Lung (tissue), 12 donors: ENCODE data around the gene ARSA. TPM values are rescaled to one million over a fixed set of nuclear protein-coding genes. Genes with fewer than 3 reads are reported as not detected.

ENCODE experiments used
- ATAC-seq: fragments of 200-7000 bp; cut with Tn5 transposase; one replicate; pipeline ENCODE4 v1.9.1; 2020; ENCODE audit warnings: moderate number of reproducible peaks; ENCODE audit not compliant: insufficient read depth, low FRiP score
- DNase-seq, 3 donors: peaks; one replicate each; pipeline ENCODE4 v3.0.0-alpha.2; 2013 to 2017
- H3K27ac ChIP-seq, 2 donors: one replicate each; pipeline ENCODE4 v1.5.1; 2013; ENCODE audit warnings: mild to moderate bottlenecking in 2 of 2, moderate library complexity in 2 of 2, control low read depth in 1 of 2, inconsistent platforms in 1 of 2, low read depth in 1 of 2, low read length in 1 of 2
- H3K27me3 ChIP-seq, 3 donors: one replicate each; pipeline ENCODE4 v1.5.1; 2013; ENCODE audit warnings: low read length in 2 of 3; ENCODE audit not compliant: control insufficient read depth in 3 of 3, insufficient read depth in 3 of 3
- H3K36me3 ChIP-seq, 4 donors: one replicate each; pipeline ENCODE4 v1.5.1; 2013; ENCODE audit warnings: low read length in 4 of 4, mild to moderate bottlenecking in 1 of 4, moderate library complexity in 1 of 4; ENCODE audit not compliant: control insufficient read depth in 4 of 4, insufficient read depth in 4 of 4
- H3K4me1 ChIP-seq, 5 donors: one replicate each; pipeline ENCODE4 v1.5.1; 2013; ENCODE audit warnings: low read length in 5 of 5, mild to moderate bottlenecking in 2 of 5, moderate library complexity in 1 of 5; ENCODE audit not compliant: control insufficient read depth in 5 of 5, insufficient read depth in 5 of 5
- H3K4me3 ChIP-seq: one replicate; pipeline ENCODE4 v1.5.1; 2013; ENCODE audit warnings: mild to moderate bottlenecking, control low read depth, moderate library complexity
- H3K9ac ChIP-seq, 2 donors: one replicate each; pipeline ENCODE4 v1.5.1; 2013; ENCODE audit warnings: low read length in 2 of 2, control low read depth in 1 of 2; ENCODE audit not compliant: insufficient read depth in 1 of 2
- H3K9me3 ChIP-seq, 4 donors: one replicate each; pipeline ENCODE4 v1.5.1; 2013; ENCODE audit warnings: low read length in 3 of 4, mild to moderate bottlenecking in 1 of 4, moderate library complexity in 1 of 4; ENCODE audit not compliant: control insufficient read depth in 4 of 4, insufficient read depth in 3 of 4
- CTCF ChIP-seq: IDR thresholded peaks from 2 replicates; pipeline ENCODE4 v1.5.1; 2012; ENCODE audit warnings: mild to moderate bottlenecking; ENCODE audit errors: control extremely low read depth, extremely low read depth
- WGBS, 2 donors: extraction: QIAGEN DNeasy Blood & Tissue Kit; methylation state at CpG; one replicate each; pipeline ENCODE4 v1.1.7; 2013; 5-methylcytosine and 5-hydroxymethylcytosine counted together
- polyA plus RNA-seq, 2 donors: library from polyadenylated mRNA; stranded (reverse); fragments of 200-250 nt; gene quantifications; one replicate each; pipeline ENCODE4 v1.2.1, GENCODE V29; 2013
- total RNA-seq, 2 donors: library from RNA; depleted of rRNA in 1 of 2; stranded (reverse); fragments of >200 nt in 1 of 2; gene quantifications; one replicate each; pipeline ENCODE4 v1.2.1, GENCODE V29; 2014 to 2021
- donor health status: control.
- donor health status: control.
- donor health status: Bipolar disorder and iron deficiency.
- donor health status: healthy.
- donor health status: DM: yes; HTN: yes; CAD: no.

ARSA gene
- total and polyA plus RNA-seq, 4 donors: 21.2 to 57.7 (median 40.5) TPM

GRCh38 chr22:50603511-50604255, 24.3 kb downstream of the ARSA start:
- no peak for TF ChIP-seq CTCF
- peaks cover 22 to 54% (median 22%) of the 10 kb centered on the region in 3 donors for H3K27me3 ChIP-seq
- peaks cover 0 to 6% (median 0%) of the 10 kb centered on the region in 4 donors for H3K9me3 ChIP-seq
- DNase-seq: no peak
- no peak for ATAC-seq
- no peak overlapping the region for H3K27ac ChIP-seq
- H3K36me3 ChIP-seq: no peaks in the 10 kb centered on the region
- H3K9ac ChIP-seq: no peak overlapping the region
- H3K4me3 ChIP-seq: no peak overlapping the region
- 7 to 13% methylated on average over 42 to 70 of the region's 70 CpGs for WGBS, 2 donors
- H3K4me1 ChIP-seq: peaks cover 0 to 5% (median 0%) of the 10 kb centered on the region in 5 donors

- Histone ChIP-seq H3K9ac (no peak overlapping the region), H3K4me1 (peaks cover 0 to 5% (median 0%) of the 10 kb centered on the region in 5 donors), H3K9me3 (peaks cover 0 to 6% (median 0%) of the 10 kb centered on the region in 4 donors), H3K4me3 (no peak overlapping the region), H3K36me3 (no peaks in the 10 kb centered on the region), H3K27me3 (peaks cover 22 to 47% (median 22%) of the 10 kb centered on the region in 3 donors), H3K27ac (no peak overlapping the region)
- ATAC-seq (no peak), DNase-seq (no peak)
- 26 to 39% methylated on average over 2 of the region's 2 CpGs for WGBS, 2 donors
- TF ChIP-seq CTCF: no peak
Observed at GRCh38 chr22:50602338-50602700, 25.6 kb downstream of the ARSA start.

DNA sequence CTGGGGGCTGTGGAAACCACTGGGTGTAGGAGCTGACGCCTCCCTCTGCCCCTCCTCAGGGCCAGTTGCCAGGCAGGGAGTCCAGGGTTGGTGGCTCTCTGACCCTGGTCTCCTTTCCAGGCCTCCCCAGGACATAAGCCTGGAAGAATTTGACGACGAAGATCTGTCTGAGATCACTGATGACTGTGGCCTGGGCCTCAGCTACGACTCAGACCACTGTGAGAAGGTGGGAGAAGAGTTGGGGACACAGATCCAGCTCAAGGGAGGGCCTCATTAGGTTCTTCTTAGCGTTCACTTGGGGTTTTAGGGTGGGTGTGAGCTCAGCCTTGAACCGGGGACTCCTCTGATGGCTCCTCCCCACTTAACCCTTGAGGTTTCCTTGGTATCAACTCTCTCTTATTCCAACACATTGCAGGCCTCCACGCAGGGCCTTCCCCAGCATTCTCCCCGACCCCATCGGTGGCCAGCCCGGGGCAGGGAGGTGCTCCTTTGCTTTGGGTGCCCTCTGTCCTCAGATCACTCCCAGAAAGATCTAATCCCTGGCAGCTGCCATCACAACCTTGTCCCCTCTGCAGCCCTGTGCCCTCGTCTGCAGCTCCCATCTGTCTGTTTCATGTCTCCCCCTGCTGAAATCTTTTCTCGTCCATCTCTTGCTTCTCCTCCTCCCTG, 26.1 kb downstream of the ARSA start:
- H3K9ac ChIP-seq: no peak overlapping the region
- H3K27me3 ChIP-seq: peaks cover 22 to 44% (median 22%) of the 10 kb centered on the region in 3 donors
- H3K27ac ChIP-seq: no peak overlapping the region
- 55 to 67% methylated on average over 12 of the region's 12 CpGs for WGBS, 2 donors
- no peak for TF ChIP-seq CTCF
- no peak for DNase-seq
- no peak for ATAC-seq
- H3K9me3 ChIP-seq: peaks cover 0 to 6% (median 0%) of the 10 kb centered on the region in 4 donors
- no peaks in the 10 kb centered on the region for H3K36me3 ChIP-seq
- H3K4me1 ChIP-seq: peaks cover 0 to 5% (median 0%) of the 10 kb centered on the region in 5 donors
- H3K4me3 ChIP-seq: no peak overlapping the region
